ENCODE data around the gene PDLIM4.

PDLIM4 gene

DNA sequence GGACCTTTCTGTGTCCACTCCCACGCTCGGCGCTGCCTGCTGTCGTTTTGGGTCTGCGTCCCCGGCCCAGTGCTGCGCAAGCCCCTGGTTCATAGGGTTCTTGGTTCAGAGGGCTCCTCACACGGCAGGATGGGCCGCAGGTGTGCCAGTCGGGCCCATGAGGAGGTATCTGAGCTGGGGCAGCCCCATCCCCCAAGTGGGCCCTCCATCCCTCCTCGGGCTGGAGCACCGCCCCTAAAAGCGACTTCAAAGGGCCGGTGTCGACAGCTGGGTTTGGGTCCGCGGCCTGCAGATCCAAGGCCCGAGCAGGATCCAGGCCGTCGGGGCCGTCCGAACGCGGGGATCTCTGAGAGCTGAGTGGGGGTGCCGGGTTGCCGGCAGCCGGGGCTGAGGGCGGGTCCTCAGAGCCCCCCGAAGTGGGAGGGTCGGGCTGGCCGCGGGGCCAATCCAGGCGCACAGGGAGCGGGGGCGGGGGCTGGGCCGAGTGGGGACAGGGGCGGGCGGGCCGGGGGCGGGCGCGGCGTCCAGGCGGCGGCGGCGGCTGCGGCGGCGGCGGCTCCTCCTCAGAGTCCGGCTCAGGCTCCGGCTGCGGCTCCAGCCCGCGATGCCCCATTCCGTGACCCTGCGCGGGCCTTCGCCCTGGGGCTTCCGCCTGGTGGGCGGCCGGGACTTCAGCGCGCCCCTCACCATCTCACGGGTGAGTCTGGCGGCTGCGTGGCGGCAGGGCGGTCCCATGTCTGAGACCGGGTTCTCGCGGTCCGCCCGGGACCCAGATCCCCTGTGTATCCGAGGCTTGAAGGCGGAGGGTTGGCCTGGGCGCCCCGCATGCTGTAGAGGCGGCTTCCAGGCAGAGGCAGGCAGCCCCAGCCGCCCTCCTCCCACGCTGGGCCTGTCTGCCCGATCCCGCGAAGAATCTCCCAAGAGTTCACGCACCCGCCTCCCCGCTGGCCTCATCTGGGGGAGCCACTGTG is at the start of gene PDLIM4:
TSS of gene PDLIM4 (plus strand) at position 566 of the 971 bp plus-strand sequence. CDS start at position 605, 39 bp downstream.
- DNase-seq = no peak

GRCh38 chr5:132207778-132208177 is 49.7 kb upstream of the PDLIM4 start:
- no peak for DNase-seq

DNA sequence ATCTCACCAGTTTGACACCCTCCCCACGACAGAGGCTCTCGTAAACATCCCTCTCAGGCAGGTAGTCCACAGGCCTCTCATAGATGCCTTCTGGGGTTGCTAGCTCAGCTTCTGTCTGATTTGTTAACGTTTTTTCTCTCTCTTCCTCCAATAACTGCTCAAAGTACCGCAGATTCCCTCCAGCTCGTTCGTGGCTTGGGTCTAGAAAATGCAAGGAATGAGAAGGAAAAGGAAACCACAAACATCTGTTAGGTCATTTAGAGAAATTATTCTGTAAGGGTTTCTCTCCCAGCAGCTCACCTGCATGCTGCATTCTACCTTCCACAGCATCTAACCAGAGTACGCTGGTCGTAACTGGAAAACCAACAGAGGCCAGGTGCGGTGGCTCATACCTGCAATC is 48.4 kb upstream of the PDLIM4 start:
- no peak for DNase-seq

- peak; percentile 17 for DNase-seq
These were observed 47.5 kb upstream of the PDLIM4 start for GRCh38 chr5:132209901-132210545.

DNA sequence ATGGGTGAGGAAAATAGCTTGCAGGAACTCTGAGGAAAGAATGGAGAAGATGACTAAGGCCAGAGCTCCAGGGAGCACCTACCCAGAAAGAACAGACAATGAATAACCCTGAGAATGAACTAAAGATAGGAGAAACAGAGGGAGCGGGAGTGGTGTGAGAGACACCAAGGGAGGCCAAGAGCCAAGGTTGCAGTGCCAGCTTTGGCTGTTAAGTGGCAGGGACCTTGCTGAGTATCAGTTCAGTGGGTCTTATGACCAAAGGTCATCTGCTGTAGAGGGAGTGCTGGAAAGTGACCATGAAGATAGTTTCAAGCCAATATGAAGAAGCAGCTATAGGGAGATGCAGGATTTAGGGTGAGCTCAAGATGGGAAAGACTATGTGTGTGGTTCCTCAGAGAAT is 46.6 kb upstream of the PDLIM4 start:
- no peak for DNase-seq

DNA sequence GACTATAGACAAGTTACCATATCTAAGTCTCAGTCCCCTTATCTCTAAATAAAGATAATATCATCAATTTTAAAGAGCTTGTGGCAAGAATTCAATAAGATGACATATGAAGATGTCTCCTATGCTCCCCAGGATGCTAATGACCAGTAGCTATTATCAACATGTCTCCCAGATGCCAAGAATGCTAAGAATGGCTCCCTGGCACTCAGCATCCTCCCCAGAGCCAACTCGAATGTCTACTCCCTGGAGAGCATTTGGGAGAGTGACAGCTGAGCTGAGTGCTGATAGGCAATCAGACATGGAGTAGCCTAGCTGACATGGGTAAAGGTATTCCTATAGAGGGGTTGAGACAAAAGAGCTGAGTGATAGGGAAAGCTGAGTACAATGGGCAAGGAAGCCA is 45.7 kb upstream of the PDLIM4 start:
- DNase-seq = no peak

DNA sequence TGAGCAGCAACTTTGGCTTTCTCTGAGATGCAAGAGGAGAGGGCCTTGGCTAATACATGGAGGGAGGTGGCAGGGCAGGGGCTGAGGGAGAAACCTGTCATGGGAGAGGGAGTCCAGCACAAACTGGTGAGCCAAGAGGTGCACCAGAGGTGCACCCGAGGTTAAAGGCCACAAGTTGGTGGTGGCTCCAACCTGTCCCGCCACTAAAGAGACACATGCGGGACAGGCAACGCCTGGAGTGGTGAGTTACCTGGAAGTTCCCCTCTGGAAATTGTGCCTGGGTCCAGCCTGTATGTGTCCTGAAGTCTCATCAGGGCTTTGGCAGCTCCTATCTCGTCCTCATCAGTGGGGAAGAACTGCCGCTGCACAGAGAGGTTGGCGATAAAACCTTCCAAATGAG is 43.8 kb upstream of the PDLIM4 start:
- no peak for DNase-seq

DNA sequence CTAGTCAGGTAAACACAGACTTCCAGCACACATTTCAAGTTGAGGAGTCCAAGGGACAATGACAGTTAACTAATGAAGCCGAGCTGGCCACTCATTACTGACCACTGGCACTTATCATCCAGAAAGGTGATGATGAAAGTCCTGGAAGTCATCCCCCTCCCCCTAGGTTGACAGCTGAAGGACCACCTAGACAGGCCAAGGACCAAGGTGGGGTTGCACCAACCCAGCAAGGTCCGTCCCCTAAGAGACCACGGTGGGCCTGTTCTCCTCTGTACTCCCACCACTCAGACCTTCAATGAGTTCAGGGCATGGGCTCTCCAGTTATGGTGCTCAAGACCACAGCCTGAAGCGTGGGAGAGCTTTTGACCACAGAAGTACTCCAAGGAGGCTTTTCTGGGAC is 43.0 kb upstream of the PDLIM4 start:
- no peak for DNase-seq

GRCh38 chr5:132215329-132215728 is 42.2 kb upstream of the PDLIM4 start:
- DNase-seq = no peak

DNA sequence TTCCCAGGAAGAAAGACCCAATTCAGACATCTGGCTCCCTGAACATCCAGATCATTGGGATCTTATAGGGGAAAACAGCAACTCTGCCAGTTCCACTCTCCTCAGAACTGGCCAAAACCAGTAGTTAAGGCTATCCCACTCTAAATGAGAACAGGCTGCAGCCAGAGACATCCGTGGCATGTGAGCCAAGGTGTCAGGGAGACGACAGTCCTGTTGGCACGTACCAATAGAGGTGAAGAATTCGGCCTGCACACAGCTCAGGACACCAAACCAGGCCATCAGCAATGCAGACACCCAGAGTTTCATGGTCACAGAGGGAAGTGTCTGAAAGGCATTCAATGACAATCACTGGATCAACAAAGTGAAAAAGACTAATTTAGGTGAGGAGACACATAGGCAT is 39.2 kb upstream of the PDLIM4 start:
- DNase-seq = no peak

GRCh38 chr5:132219289-132219970 is 38.1 kb upstream of the PDLIM4 start:
- no peak for DNase-seq

DNA sequence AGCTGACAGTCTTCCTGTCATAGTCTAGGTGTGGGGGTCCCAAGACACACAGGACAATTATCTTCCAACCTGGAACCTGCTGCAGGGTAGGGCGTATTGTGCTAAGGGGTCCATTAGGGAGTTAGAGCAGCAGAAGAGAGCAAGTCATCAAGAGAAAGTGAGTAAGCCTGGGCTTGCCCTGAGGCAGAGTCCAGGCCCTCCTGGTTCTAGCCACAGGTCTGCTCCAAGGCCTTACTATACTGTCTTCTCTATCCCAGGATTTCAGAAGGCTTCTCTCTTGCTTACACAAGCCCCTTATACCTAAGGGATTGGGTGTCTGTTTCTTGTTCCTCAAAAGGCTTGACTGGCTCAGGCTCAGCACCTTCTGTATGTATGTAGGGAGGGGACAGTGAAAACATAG is 37.5 kb upstream of the PDLIM4 start:
- DNase-seq = no peak

- no peak for DNase-seq
These were observed 37.0 kb upstream of the PDLIM4 start for GRCh38 chr5:132220491-132220890.

- DNase-seq = no peak
These were observed 35.5 kb upstream of the PDLIM4 start for GRCh38 chr5:132221781-132222648.

- no peak for DNase-seq
These were observed 34.9 kb upstream of the PDLIM4 start for GRCh38 chr5:132222649-132223038.

- no peak for DNase-seq
These were observed 33.6 kb upstream of the PDLIM4 start for GRCh38 chr5:132223861-132224260.

GRCh38 chr5:132224716-132225115 is 32.8 kb upstream of the PDLIM4 start:
- no peak for DNase-seq

GRCh38 chr5:132225165-132226032 is 32.1 kb upstream of the PDLIM4 start:
- DNase-seq = no peak

- no peak for DNase-seq
These were observed 30.8 kb upstream of the PDLIM4 start for GRCh38 chr5:132226516-132227234.

GRCh38 chr5:132227235-132227484 is 30.3 kb upstream of the PDLIM4 start:
- no peak for DNase-seq
